Progenitor cell of endocrine pancreas (in vitro differentiated cells): ENCODE data around the gene DISP3. TPM values are rescaled to one million over a fixed set of nuclear protein-coding genes. Genes with fewer than 3 reads are reported as not detected.

Experiments used
- DNase-seq: peaks from one replicate; pipeline ENCODE4 v3.0.0; 2021; ENCODE audit warnings: low spot score; ENCODE audit not compliant: unreplicated experiment
- H3K27ac Mint-ChIP-seq: 2 replicates; pipeline ENCODE4 v1.8.0; 2021; ENCODE audit warnings: mild to moderate bottlenecking, moderate library complexity, mixed read lengths
- H3K27me3 Mint-ChIP-seq: 2 replicates; pipeline ENCODE4 v1.8.0; 2021; ENCODE audit warnings: mixed read lengths
- H3K36me3 Mint-ChIP-seq: 2 replicates; pipeline ENCODE4 v1.8.0; 2022; ENCODE audit warnings: mixed read lengths; ENCODE audit not compliant: insufficient read depth
- H3K4me1 Mint-ChIP-seq: 2 replicates; pipeline ENCODE4 v1.8.0; 2021; ENCODE audit warnings: low read depth, mixed read lengths
- H3K4me3 Mint-ChIP-seq: 2 replicates; pipeline ENCODE4 v1.8.0; 2021; ENCODE audit warnings: low read depth, mild to moderate bottlenecking, moderate library complexity, mixed read lengths
- H3K9me3 Mint-ChIP-seq: 2 replicates; pipeline ENCODE4 v1.8.0; 2021; ENCODE audit warnings: low read depth, mixed read lengths
- CTCF ChIP-seq: fragments of 200-600 bp; sonication (generic); IDR thresholded peaks from one replicate; pipeline ENCODE4 v1.5.0; 2021; ENCODE audit warnings: antibody characterized with exemption, mild to moderate bottlenecking; ENCODE audit not compliant: unreplicated experiment
- total RNA-seq: library from RNA; stranded (reverse); gene quantifications from 2 replicates; pipeline ENCODE4 v1.2.1, GENCODE V29; 2021

DISP3 gene
- total RNA-seq, 1 donor from 2014 or later, result 5.4 TPM

GRCh38 chr1:11538886-11539285 lies 59.9 kb downstream of the DISP3 start:
- no peak for TF ChIP-seq CTCF
- no peak overlapping the region for H3K4me3 Mint-ChIP-seq

GRCh38 chr1:11539850-11540772 lies 61.2 kb downstream of the DISP3 start:
- no peak overlapping the region for H3K27ac Mint-ChIP-seq
- H3K9me3 Mint-ChIP-seq, result no peaks in the 10 kb centered on the region

More at GRCh38 chr1:11538886-11539285, 59.9 kb downstream of the DISP3 start:
- Mint-ChIP-seq H3K9me3 (no peaks in the 10 kb centered on the region), H3K27me3 (peaks cover 16% of the 10 kb centered on the region), H3K4me1 (no peaks in the 10 kb centered on the region), H3K27ac (no peak overlapping the region), H3K36me3 (no peaks in the 10 kb centered on the region)
- DNase-seq, result no peak

GRCh38 chr1:11540773-11541160 lies 61.8 kb downstream of the DISP3 start:
- Mint-ChIP-seq H3K4me3 (no peak overlapping the region), H3K27ac (no peak overlapping the region), H3K9me3 (no peaks in the 10 kb centered on the region), H3K27me3 (peaks cover 16% of the 10 kb centered on the region), H3K4me1 (no peaks in the 10 kb centered on the region), H3K36me3 (no peaks in the 10 kb centered on the region)
- TF ChIP-seq CTCF, result no peak
- DNase-seq, result no peak

More at GRCh38 chr1:11539850-11540772, 61.2 kb downstream of the DISP3 start:
- Mint-ChIP-seq H3K4me3 (no peak overlapping the region), H3K27me3 (peaks cover 16% of the 10 kb centered on the region), H3K36me3 (no peaks in the 10 kb centered on the region), H3K4me1 (no peaks in the 10 kb centered on the region)
- no peak for TF ChIP-seq CTCF
- no peak for DNase-seq

GRCh38 chr1:11541236-11541635 lies 62.3 kb downstream of the DISP3 start:
- H3K27me3 Mint-ChIP-seq, result peaks cover 16% of the 10 kb centered on the region
- no peaks in the 10 kb centered on the region for H3K9me3 Mint-ChIP-seq
- no peak for DNase-seq
- no peak overlapping the region for H3K4me3 Mint-ChIP-seq
- H3K36me3 Mint-ChIP-seq, result no peaks in the 10 kb centered on the region
- H3K27ac Mint-ChIP-seq, result no peak overlapping the region
- no peak for TF ChIP-seq CTCF
- no peaks in the 10 kb centered on the region for H3K4me1 Mint-ChIP-seq

GRCh38 chr1:11541956-11542355 lies 63.0 kb downstream of the DISP3 start:
- H3K9me3 Mint-ChIP-seq, result no peaks in the 10 kb centered on the region

More at GRCh38 chr1:11541956-11542355, 63.0 kb downstream of the DISP3 start:
- Mint-ChIP-seq H3K36me3 (no peaks in the 10 kb centered on the region), H3K4me3 (no peak overlapping the region), H3K27ac (no peak overlapping the region), H3K27me3 (peaks cover 17% of the 10 kb centered on the region), H3K4me1 (no peaks in the 10 kb centered on the region)
- no peak for DNase-seq
- TF ChIP-seq CTCF, result no peak
